ENCODE results near the gene FBLN5. TPM values are rescaled to one million over a fixed set of nuclear protein-coding genes. Genes with fewer than 3 reads are reported as not detected.

The FBLN5 gene
- total RNA-seq, 4 donors from 2014 or later = 79.7 to 161 (median 116) TPM

DNA sequence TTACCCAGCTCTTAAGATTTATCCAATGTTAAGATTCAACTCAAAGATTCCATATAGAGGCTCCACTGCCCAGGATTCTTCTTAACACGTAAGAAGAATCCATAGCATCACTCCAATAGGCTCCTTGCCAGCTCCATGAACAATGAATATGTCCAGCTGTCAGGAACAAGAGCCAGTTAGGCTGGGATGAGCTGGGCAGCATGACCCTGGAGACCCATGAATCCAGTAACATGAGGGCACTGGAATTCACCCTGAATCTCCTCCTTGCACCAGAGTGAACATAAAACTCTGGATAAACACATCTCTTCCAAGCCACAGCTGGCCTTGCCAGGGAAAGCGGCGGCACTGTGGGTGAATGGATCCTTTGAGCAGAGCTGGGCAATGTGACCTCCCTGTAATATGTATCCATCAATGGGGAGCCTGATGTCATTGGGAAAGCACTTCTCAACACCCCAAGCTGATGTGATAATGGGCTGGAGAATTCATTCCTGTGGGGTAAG lies 55.7 kb downstream of the FBLN5 start:
- DNase-seq (ENCODE audit: extremely low spot score) = no peak
- intact Hi-C loops (cut with DNase I) = no loop called here
- no peak for TF ChIP-seq EP300 (IDR thresholded peaks at IDR 0.05)
- TF ChIP-seq POLR2AphosphoS5 (IDR thresholded peaks at IDR 0.05) = peak in 1 of 2 donors; percentile 5
- H3K4me1 ChIP-seq = peaks cover 25 to 58% (median 42%) of the 10 kb centered on the region in 4 donors
- H3K27me3 ChIP-seq = no peaks in the 10 kb centered on the region
- H3K4me3 ChIP-seq = no peak overlapping the region
- H3K9me3 ChIP-seq = no peaks in the 10 kb centered on the region
- H3K27ac ChIP-seq (replicated peaks in 1 of 4) = peak overlapping the region; percentile 41 to 62 (median 49)
- H3K36me3 ChIP-seq = peaks cover 0 to 4% (median 0%) of the 10 kb centered on the region in 4 donors
- 63% methylated on average over 3 of the region's 3 CpGs for WGBS

DNA sequence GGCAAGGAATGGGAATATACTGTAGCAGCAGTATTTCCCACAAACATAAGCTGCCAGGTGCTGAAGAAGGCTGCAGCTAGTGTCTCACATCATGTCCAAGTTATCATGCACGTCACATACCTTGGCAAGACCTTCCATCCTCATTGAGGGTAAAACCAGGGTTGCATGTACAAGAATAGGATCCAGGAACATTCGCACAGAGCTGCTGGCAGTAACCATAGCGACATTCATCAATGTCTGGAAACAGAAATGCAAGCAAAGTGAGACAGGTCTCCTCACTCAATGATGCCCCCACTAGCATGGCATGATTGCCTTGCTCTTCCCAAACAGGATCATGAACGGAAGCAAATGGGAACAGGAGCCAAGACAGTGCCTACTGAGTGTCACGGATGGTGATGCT lies 56.4 kb downstream of the FBLN5 start:
- no peak for DNase-seq (ENCODE audit: extremely low spot score)
- 95% methylated on average over 5 of the region's 5 CpGs for WGBS
- H3K27ac ChIP-seq (replicated peaks in 1 of 4) = peak overlapping the region in 2 of 4 donors; percentile 53 to 58
- H3K27me3 ChIP-seq = no peaks in the 10 kb centered on the region
- H3K9me3 ChIP-seq = no peaks in the 10 kb centered on the region
- TF ChIP-seq POLR2AphosphoS5 (IDR thresholded peaks at IDR 0.05) = no peak
- TF ChIP-seq POLR2A (IDR thresholded peaks at IDR 0.05; ENCODE audit: low read depth) = no peak
- TF ChIP-seq EP300 (IDR thresholded peaks at IDR 0.05) = no peak
- TF ChIP-seq CTCF (IDR thresholded peaks at IDR 0.05) = no peak
- H3K4me1 ChIP-seq = peaks cover 25 to 54% (median 37%) of the 10 kb centered on the region in 4 donors
- intact Hi-C loops (cut with DNase I) = no loop called here
- H3K4me3 ChIP-seq = no peak overlapping the region
- H3K36me3 ChIP-seq = peaks cover 0 to 4% (median 0%) of the 10 kb centered on the region in 4 donors

DNA sequence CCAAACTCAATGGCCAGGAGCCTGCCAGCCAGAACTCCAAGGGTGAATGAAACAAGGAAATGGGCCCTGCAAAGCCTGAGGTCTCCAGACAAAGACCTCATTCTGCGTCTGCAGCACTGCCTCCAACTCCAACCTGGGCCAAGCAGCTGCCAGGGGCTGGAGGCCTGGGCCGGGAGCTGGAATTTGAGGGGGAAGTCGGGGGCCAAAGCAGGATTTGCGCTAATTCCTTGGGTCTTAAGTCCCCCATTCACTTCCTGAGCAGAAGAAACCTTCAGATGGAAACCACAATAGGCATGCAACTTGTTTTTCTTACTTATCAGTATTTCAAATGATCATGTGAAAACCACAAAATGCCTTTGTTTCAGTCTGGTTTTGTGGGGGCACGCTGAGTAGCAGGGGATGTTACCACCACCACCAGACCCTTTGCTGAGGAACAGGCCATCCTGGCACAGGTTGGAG lies 57.2 kb downstream of the FBLN5 start:
- TF ChIP-seq POLR2AphosphoS5 (IDR thresholded peaks at IDR 0.05) (no peak), EP300 (IDR thresholded peaks at IDR 0.05) (no peak), CTCF (IDR thresholded peaks at IDR 0.05) (no peak), POLR2A (IDR thresholded peaks at IDR 0.05; ENCODE audit: low read depth) (no peak)
- intact Hi-C loops (cut with DNase I) = no loop called here
- H3K27ac ChIP-seq (replicated peaks in 1 of 4) = peak overlapping the region; percentile 42 to 58 (median 54)
- H3K4me1 ChIP-seq = peaks cover 28 to 59% (median 41%) of the 10 kb centered on the region in 4 donors
- H3K27me3 ChIP-seq = no peaks in the 10 kb centered on the region
- no peaks in the 10 kb centered on the region for H3K9me3 ChIP-seq
- H3K4me3 ChIP-seq = no peak overlapping the region
- H3K36me3 ChIP-seq = peaks cover 0 to 4% (median 0%) of the 10 kb centered on the region in 4 donors
- DNase-seq (ENCODE audit: extremely low spot score) = no peak
- WGBS = 78% methylated on average over 5 of the region's 5 CpGs

DNA sequence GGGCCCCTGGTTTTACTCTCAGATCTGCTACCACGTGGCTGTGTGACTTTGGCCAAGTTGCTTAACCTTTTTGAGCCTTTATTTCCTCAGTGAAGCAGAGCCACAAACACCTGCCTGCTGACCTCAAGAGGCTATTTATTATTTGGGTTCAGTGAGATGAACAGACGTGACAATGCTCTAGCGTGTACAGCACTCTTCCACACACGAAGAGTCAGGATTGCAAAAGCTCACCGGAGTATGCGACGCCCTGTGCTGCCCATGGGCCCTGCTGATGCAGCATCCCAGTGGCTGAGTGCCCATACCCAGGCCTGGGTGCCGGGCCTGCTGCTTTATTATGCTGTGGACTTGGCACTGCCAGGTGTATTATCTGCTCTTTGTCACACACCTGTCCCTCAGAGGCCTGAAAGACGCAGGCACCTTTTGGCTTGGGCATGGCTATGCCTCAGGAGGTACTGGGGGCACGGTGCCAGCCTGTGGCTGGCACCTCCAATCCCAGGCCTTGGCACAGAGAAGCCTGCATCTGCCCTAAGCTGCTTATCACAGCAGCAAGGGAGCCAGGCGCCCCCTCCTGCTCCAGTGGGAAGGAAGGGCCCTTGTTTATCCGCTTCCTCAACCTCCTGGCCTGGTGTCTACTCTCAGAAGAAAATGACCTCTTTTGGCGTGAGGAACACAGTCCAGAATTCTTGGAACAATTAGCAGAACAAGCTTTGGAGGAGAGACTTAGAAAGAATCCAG lies 57.9 kb downstream of the FBLN5 start:
- peak overlapping the region; percentile 42 to 58 (median 54) for H3K27ac ChIP-seq (replicated peaks in 1 of 4)
- H3K36me3 ChIP-seq = peaks cover 0 to 4% (median 0%) of the 10 kb centered on the region in 4 donors
- no peak for TF ChIP-seq POLR2A (IDR thresholded peaks at IDR 0.05; ENCODE audit: low read depth)
- TF ChIP-seq POLR2AphosphoS5 (IDR thresholded peaks at IDR 0.05) = peak in 1 of 2 donors; percentile 20
- no peak for TF ChIP-seq EP300 (IDR thresholded peaks at IDR 0.05)
- TF ChIP-seq CTCF (IDR thresholded peaks at IDR 0.05) = no peak
- WGBS = 73% methylated on average over 13 of the region's 13 CpGs
- H3K4me3 ChIP-seq = no peak overlapping the region
- H3K27me3 ChIP-seq = no peaks in the 10 kb centered on the region
- no peak for DNase-seq (ENCODE audit: extremely low spot score)
- H3K4me1 ChIP-seq = peaks cover 28 to 61% (median 43%) of the 10 kb centered on the region in 4 donors
- intact Hi-C loops (cut with DNase I) = no loop called here
- H3K9me3 ChIP-seq = no peaks in the 10 kb centered on the region
